Measurements from ENCODE around the gene ZNF18. TPM values are rescaled to one million over a fixed set of nuclear protein-coding genes. Genes with fewer than 3 reads are reported as not detected.
A peak's percentile ranks its signal among the peaks of the same experiment; 100 is the strongest.

ZNF18 gene, protein sequence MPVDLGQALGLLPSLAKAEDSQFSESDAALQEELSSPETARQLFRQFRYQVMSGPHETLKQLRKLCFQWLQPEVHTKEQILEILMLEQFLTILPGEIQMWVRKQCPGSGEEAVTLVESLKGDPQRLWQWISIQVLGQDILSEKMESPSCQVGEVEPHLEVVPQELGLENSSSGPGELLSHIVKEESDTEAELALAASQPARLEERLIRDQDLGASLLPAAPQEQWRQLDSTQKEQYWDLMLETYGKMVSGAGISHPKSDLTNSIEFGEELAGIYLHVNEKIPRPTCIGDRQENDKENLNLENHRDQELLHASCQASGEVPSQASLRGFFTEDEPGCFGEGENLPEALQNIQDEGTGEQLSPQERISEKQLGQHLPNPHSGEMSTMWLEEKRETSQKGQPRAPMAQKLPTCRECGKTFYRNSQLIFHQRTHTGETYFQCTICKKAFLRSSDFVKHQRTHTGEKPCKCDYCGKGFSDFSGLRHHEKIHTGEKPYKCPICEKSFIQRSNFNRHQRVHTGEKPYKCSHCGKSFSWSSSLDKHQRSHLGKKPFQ
- 1 to 10 TPM; 5.3 to 7.5 (median 7.3) TPM for total RNA-seq

DNA sequence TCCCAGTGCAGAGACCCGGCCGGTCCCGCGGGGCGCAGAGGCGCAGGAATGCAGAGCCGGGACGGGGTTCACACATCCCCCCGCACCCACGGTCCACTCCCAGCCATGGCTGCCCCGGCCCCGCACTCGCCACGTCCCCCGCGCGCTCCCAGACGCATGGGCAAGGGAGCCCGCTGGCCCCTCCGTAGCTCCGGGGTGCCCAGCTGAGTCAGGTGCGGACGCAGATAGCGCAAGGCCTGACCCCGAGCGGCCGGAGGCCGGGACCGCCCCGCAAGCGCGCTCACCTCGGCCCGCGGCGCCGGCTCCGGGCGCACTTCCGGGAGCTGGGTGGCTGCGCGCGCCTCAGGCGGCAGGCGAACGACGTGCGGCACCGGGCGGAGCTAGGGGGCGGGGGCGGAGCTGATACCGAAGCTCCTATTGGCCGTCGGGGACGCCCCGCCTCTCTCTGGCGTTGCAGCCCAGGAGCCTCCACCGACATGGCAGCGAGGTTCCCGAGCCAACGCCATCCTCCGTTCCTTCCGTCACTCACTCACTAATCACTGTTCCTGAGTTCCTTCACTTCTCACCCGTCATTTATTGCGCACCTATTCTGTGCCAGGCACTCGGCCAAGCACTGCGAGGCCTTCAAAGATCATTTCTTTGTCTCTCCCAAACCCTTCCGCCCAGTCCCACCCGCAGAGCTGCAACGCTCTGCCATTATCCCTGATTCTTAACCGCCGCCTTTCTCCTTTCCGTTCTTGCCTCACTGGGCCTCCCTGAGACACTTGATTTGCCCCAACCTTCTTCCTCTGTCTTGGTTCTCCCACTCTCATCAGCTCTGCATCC, at the start of gene ZNF18:
Gene ZNF18, minus strand, starts transcription at position 329 of the 825 bp plus-strand sequence. CDS start 4,646 bp downstream, outside the sequence.
- H3K36me3 Mint-ChIP-seq (ENCODE audit: insufficient read depth) = peaks cover 6% of the 10 kb centered on the region
- H3K4me3 Mint-ChIP-seq = peak within 1 kb of the TSS; percentile 90
- ATAC-seq = peak; percentile 98 to 99
- H3K4me1 Mint-ChIP-seq (ENCODE audit: low read depth) = peaks cover 22% of the 10 kb centered on the region
- DNase-seq = peak; percentile 95
- no peaks in the 10 kb centered on the region for H3K27me3 Mint-ChIP-seq (ENCODE audit: low read depth)
- no peaks in the 10 kb centered on the region for H3K9me3 Mint-ChIP-seq

DNA sequence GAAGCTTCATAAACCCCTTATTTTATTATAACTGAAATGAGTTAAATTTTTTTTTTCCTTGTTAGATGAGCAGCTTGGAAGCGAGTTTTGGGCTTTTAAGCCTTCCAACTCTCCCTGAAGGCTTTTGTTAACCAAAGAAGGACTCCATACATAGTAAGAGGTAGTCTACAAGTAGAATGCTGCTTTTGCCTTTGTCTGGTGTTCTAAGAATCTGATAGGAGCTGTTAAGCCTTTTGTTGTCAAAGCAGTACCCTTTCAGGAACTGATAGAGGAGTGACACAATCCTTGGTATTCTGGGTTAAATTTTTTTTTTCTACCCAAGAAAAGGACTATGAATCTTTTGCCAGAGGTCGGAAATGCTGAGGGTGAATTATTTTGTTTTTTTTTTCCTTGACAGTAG, 49.5 kb upstream of the ZNF18 start:
- Mint-ChIP-seq H3K4me1 (ENCODE audit: low read depth) (peaks cover 62% of the 10 kb centered on the region), H3K9me3 (no peaks in the 10 kb centered on the region), H3K27me3 (ENCODE audit: low read depth) (no peaks in the 10 kb centered on the region), H3K36me3 (ENCODE audit: insufficient read depth) (no peaks in the 10 kb centered on the region), H3K4me3 (no peak overlapping the region)
- ATAC-seq (no peak), DNase-seq (no peak)

DNA sequence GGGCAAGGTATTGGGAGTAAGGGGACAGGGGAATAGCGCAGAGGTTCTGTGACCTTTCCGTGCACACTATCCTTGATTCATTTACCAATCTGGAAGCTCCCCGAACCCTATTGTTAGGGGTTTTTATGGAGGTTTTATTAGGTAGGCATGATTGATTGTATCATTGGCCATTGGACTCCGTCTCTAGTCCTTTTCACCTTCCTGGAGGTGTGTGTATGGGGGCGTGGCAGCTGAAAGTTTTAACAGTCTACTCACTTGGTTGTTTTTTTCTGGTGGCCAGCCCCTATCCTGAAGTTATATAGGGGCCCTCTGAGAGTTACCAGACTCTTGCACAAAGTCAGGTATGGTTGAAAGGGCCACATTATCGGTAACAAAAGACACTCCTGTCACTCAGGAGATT, 46.4 kb upstream of the ZNF18 start:
- H3K36me3 Mint-ChIP-seq (ENCODE audit: insufficient read depth) = no peaks in the 10 kb centered on the region
- peaks cover 53% of the 10 kb centered on the region for H3K4me1 Mint-ChIP-seq (ENCODE audit: low read depth)
- H3K27me3 Mint-ChIP-seq (ENCODE audit: low read depth) = no peaks in the 10 kb centered on the region
- no peak overlapping the region for H3K4me3 Mint-ChIP-seq
- no peaks in the 10 kb centered on the region for H3K9me3 Mint-ChIP-seq
- DNase-seq (no peak), ATAC-seq (no peak)

DNA sequence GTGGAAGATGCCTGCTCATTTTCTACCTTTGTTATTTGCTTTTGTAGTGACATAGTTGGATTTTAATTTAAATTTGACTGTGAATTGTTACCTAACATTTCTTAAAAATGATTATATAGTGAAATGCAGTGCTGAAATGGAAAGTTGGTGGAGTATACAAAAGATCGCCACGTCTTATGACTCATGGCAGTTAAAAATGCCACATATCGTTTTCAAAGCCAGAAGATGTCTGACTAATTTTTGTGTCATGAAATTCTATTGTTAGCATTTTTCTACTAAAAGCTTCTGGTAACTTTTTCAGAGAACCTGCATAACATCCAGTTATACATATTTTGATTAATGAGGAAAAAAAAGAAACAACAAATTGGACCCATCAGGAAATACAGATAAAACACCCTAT, 44.0 kb upstream of the ZNF18 start:
- Mint-ChIP-seq H3K36me3 (ENCODE audit: insufficient read depth) (peaks cover 6% of the 10 kb centered on the region), H3K4me1 (ENCODE audit: low read depth) (peaks cover 49% of the 10 kb centered on the region), H3K9me3 (no peaks in the 10 kb centered on the region), H3K4me3 (no peak overlapping the region), H3K27me3 (ENCODE audit: low read depth) (no peaks in the 10 kb centered on the region)
- DNase-seq (no peak), ATAC-seq (peak; percentile 53 to 84)

DNA sequence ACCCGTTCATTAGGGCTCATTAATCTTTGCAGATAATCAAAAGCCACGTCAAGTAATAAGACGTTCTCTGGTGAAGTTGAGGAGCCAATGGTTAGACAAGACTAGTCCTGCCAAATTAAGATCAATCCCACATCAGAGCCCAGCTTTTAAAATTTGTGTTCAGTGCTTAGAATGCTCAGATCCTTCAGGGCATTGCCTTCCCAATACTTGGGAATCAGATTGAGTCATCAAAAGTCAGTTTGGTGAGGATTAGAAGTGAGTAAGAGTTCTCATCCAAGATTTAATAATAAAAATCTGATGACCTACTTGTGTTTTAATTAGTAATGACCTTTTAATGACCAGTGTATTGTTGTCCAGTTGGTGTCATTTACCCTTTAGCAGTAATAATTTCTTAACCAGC, 43.2 kb upstream of the ZNF18 start:
- Mint-ChIP-seq H3K36me3 (ENCODE audit: insufficient read depth) (peaks cover 9% of the 10 kb centered on the region), H3K4me1 (ENCODE audit: low read depth) (peaks cover 43% of the 10 kb centered on the region), H3K9me3 (no peaks in the 10 kb centered on the region), H3K4me3 (no peak overlapping the region), H3K27me3 (ENCODE audit: low read depth) (no peaks in the 10 kb centered on the region)
- DNase-seq (no peak), ATAC-seq (no peak)

DNA sequence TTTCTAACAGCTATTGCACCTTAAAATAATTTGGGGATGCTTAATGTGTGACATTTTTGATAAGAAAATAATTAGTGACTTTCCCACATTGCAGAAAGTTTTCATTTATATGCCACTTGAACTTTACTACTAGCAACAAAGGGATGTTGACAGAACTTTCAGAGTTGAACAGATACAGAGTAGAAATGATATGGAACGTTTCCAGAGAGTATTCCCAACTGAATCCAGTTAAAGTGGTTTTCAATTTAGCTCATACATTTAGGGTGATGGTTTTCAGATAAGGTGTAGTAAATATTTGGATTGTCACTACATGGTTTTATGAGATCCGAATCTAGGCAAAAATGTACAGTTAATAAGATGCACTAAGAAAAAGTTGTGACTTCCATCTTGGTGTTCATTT, 40.7 kb upstream of the ZNF18 start:
- no peak for DNase-seq
- Mint-ChIP-seq H3K9me3 (no peaks in the 10 kb centered on the region), H3K4me3 (no peak overlapping the region)

DNA sequence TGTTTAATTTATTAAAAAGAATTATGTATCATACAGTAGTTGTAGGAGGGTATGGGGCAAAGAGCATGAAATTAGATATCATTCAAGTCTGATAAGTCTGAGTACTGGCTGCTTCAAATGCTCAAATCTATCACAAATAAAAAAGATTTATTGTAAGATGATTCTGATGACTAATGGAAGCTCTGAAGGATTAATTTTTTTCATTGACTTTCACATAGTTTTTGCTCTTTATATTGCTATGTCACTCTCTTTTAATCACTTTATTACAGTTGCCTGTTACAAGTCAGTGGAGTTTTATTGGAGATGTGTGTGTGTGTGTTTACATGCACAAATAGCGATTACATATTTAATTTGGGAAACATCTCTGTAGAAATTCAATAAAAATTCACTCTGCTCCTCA, 38.4 kb upstream of the ZNF18 start:
- DNase-seq = no peak
- no peaks in the 10 kb centered on the region for H3K27me3 Mint-ChIP-seq (ENCODE audit: low read depth)
- H3K36me3 Mint-ChIP-seq (ENCODE audit: insufficient read depth) = peaks cover 16% of the 10 kb centered on the region
- H3K9me3 Mint-ChIP-seq = no peaks in the 10 kb centered on the region
- no peak for ATAC-seq
- H3K4me3 Mint-ChIP-seq = no peak overlapping the region
- H3K4me1 Mint-ChIP-seq (ENCODE audit: low read depth) = peaks cover 32% of the 10 kb centered on the region

More for the DNA sequence above, 40.7 kb upstream of the ZNF18 start:
- H3K4me1 Mint-ChIP-seq (ENCODE audit: low read depth) = peaks cover 36% of the 10 kb centered on the region
- no peak for ATAC-seq
- H3K27me3 Mint-ChIP-seq (ENCODE audit: low read depth) = no peaks in the 10 kb centered on the region
- H3K36me3 Mint-ChIP-seq (ENCODE audit: insufficient read depth) = peaks cover 16% of the 10 kb centered on the region

DNA sequence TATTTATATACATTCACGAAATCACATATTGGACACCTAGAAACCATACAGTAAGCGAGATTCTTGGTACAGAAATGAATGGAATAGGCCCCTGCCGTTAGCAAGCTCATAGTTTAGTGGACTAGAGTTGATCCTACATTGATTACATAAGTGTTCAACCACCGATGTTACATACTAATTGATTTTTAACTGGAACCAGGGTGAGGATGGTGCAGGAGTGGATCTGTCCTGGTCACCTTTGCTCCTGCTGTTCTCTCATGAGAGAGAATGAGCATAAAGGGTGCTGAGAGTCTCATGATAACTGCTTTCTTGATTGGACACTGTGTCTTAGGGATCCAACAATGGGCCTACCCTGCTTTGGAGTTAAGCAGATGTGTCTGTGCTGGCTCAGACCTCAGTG, 37.3 kb upstream of the ZNF18 start:
- ATAC-seq (no peak), DNase-seq (no peak)
- peaks cover 39% of the 10 kb centered on the region for H3K4me1 Mint-ChIP-seq (ENCODE audit: low read depth)
- H3K36me3 Mint-ChIP-seq (ENCODE audit: insufficient read depth) = peaks cover 16% of the 10 kb centered on the region
- no peaks in the 10 kb centered on the region for H3K27me3 Mint-ChIP-seq (ENCODE audit: low read depth)
- H3K4me3 Mint-ChIP-seq = no peak overlapping the region
- no peaks in the 10 kb centered on the region for H3K9me3 Mint-ChIP-seq

DNA sequence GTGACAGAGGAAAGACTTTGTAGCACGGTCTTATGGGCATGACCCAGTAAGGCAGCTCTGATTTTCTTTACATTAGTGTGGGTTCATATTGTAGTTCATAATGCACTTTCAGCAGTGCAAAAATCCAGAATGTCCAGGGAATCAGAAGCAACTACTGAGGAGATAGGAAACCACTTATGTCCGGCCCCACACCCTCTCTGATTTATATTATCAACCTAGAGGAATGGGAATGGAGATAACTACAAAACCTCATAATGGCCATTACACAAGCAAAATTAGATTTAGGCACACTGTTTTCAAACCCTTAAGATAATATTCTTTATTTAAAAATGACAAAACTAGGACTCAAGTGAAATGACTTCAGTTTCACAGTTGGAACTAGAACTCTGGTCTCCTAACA, 31.3 kb upstream of the ZNF18 start:
- Mint-ChIP-seq H3K36me3 (ENCODE audit: insufficient read depth) (peaks cover 3% of the 10 kb centered on the region), H3K27me3 (ENCODE audit: low read depth) (no peaks in the 10 kb centered on the region), H3K9me3 (no peaks in the 10 kb centered on the region), H3K4me1 (ENCODE audit: low read depth) (peaks cover 70% of the 10 kb centered on the region), H3K4me3 (no peak overlapping the region)
- ATAC-seq = no peak
- no peak for DNase-seq

DNA sequence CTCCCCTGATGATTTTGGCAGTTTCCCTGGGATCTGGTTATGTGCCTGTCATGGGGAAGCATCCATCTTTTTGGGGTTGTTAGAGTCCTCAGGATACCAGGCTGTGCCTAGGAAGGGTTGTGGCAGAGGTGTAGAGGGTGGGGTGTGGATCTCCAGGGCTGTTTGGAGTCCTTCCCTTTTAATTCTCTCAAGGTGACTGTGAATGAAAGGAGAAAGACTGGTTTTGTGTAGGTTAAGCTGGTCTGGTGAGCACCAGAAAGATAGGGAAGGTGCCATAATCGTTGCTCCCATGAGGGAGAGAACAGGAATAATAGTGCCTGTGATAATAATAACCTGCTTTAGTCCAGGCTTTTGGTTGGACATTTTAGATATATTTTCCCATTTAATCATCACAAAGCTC, 30.4 kb upstream of the ZNF18 start:
- Mint-ChIP-seq H3K9me3 (no peaks in the 10 kb centered on the region), H3K4me1 (ENCODE audit: low read depth) (peaks cover 77% of the 10 kb centered on the region), H3K36me3 (ENCODE audit: insufficient read depth) (peaks cover 3% of the 10 kb centered on the region), H3K27me3 (ENCODE audit: low read depth) (no peaks in the 10 kb centered on the region), H3K4me3 (no peak overlapping the region)
- DNase-seq (no peak), ATAC-seq (no peak)

DNA sequence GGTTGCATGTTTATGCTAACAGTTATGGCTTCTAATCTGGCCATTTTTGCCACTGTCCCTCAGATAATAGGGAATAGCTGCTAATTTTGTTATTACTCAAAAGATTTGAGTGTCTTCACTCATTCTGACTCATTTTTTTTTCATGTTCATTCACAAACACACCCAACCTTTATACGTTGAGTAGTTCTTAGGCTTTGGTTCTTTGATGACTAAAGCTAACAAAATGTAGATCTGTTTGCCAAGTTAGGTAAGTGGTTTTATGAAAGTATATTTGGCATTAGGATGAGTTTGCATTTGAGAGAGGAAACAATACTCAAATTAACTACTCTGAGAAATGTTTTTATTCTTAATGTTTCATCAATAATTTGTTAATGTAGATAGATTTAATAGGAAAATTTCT, 27.1 kb upstream of the ZNF18 start:
- Mint-ChIP-seq H3K27me3 (ENCODE audit: low read depth) (no peaks in the 10 kb centered on the region), H3K4me3 (no peak overlapping the region), H3K4me1 (ENCODE audit: low read depth) (peaks cover 75% of the 10 kb centered on the region), H3K9me3 (no peaks in the 10 kb centered on the region), H3K36me3 (ENCODE audit: insufficient read depth) (peaks cover 3% of the 10 kb centered on the region)
- ATAC-seq (no peak), DNase-seq (no peak)

DNA sequence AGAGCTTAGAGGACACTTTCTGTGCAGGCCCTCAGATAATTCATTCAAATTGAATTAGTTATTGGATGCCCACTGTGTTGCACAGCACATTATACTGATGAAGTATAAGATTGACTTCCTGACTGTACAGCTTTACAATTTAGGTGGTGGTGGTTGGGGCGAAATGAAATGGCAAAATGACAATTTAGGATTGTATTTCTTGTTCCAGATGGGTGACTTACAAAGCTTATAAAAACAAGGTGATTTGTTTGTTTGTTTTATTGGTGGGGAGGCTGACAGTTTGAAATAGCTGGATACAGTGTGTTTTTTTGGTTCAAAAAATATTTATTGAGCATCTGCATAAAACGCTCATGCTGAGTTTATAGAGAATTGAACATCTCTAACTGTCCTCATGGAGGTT, 25.0 kb upstream of the ZNF18 start:
- Mint-ChIP-seq H3K36me3 (ENCODE audit: insufficient read depth) (peaks cover 3% of the 10 kb centered on the region), H3K4me1 (ENCODE audit: low read depth) (peaks cover 60% of the 10 kb centered on the region)
- no peak for DNase-seq

DNA sequence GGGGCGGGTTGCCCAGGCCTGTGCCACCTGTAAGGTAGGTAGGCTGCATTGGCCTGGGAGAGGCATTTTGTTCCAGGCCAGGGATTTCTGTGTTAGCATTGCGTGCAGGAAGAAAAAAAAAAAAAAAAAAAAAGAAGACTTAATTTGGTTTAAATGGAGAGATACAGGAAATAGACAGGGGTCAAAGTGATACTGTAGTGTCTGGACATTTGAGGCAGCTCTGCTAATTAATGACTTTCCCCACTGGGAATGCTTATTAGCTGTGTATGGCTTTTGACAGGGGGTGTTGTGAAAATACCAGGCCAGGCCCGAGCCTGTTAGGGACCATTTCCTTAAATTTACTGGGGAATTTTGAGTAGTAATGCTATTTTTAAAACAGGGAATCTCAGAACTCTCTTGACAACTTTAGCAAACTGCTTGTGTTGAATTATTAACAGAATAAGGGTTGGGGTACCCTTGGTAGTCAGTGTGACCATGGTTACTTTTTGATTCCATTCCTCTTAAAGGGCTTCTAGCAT, 24.4 kb upstream of the ZNF18 start:
- Mint-ChIP-seq H3K4me3 (peak overlapping the region; percentile 79), H3K27me3 (ENCODE audit: low read depth) (no peaks in the 10 kb centered on the region), H3K9me3 (no peaks in the 10 kb centered on the region), H3K4me1 (ENCODE audit: low read depth) (peaks cover 54% of the 10 kb centered on the region), H3K36me3 (ENCODE audit: insufficient read depth) (peaks cover 3% of the 10 kb centered on the region)
- DNase-seq (no peak), ATAC-seq (no peak)

More for the DNA sequence above, 25.0 kb upstream of the ZNF18 start:
- Mint-ChIP-seq H3K27me3 (ENCODE audit: low read depth) (no peaks in the 10 kb centered on the region), H3K4me3 (peak overlapping the region; percentile 79), H3K9me3 (no peaks in the 10 kb centered on the region)
- no peak for ATAC-seq
